Dedifferentiated amniotic fluid mesenchymal stem cell (primary cell): ENCODE measurements around the gene RCN1.
"Not testable (repeated sequence)": the region's sequence is repeated elsewhere in the genome, so short reads cannot be mapped to it uniquely, and the experiment has no call there.

Experiments used
- DNase-seq: peaks from one replicate; pipeline ENCODE4 v3.0.0-alpha.2; 2016; ENCODE audit errors: extremely low spot score

Gene RCN1

GRCh38 chr11:32079553-32079952 is 11.3 kb upstream of the RCN1 start:
- DNase-seq, result no peak

- no peak for DNase-seq
Measured at GRCh38 chr11:32080361-32080980, 10.4 kb upstream of the RCN1 start.

- DNase-seq, result no peak
Measured at GRCh38 chr11:32081129-32081641, 9.7 kb upstream of the RCN1 start.

DNA sequence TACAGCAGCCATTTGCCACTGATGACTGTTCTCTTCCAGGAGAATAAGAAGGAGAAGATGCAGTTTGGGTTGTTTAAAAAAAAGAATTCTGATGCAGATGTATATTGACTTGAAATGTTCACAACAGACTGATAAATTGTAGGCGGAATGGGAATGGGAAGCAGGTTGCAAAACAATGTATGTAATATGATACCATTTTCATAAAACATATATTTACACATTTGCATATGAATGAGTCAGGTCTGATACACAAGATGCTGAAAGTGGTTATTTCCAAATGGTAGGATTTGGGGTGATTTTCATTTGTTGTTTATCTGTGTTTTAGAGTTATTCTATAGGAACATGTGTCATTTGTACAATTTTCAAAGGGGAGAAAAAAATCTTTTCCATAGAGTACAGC is 9.0 kb upstream of the RCN1 start:
- no peak for DNase-seq

- no peak for DNase-seq
Measured at GRCh38 chr11:32082346-32082986, 8.4 kb upstream of the RCN1 start.

- peak; percentile 47 for DNase-seq
Measured at GRCh38 chr11:32087597-32087996, 3.3 kb upstream of the RCN1 start.

DNA sequence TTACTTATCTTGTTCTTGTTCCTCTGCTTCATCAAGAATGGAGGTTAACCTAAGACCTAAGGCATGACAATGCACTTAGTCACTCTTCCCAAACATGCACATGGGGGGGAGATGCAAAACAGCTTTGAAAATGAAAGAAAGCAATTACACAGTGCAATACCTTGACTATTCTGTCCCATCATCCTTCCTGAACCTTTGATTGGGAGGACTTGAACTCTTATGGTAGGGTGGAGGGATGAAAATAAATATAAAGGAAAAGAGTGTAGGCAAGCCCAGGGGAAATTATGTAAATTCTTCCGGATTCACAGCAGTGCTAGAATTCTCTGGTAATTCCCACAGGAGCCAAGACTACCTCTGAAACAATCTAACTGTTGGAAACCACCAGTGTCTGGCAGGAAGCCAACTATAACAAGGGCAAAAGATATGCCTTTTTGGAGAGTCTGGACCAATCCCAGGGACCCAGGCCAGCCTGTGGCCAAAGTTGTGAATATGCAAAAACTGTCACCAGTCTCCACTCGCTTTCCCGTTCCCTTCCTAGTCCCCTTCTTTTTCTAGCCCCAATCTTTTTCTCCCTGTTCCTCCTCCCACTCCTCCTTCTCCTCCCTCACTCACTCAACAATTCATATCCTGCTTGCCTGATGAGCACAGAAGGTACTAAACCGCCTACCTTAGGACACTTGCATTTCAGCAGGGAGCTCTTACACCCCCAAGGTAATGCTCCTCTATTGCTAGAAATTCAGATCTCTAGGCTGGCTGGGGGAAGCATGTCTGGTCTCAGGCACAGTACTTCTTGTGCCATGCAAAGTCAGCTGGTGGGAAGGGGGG is 2.5 kb upstream of the RCN1 start:
- DNase-seq, result peak; percentile 64

GRCh38 chr11:32092581-32093170 is 1.8 kb downstream of the RCN1 start:
- DNase-seq, result no peak

- no peak for DNase-seq
Measured at GRCh38 chr11:32094923-32095322, 4.0 kb downstream of the RCN1 start.

DNA sequence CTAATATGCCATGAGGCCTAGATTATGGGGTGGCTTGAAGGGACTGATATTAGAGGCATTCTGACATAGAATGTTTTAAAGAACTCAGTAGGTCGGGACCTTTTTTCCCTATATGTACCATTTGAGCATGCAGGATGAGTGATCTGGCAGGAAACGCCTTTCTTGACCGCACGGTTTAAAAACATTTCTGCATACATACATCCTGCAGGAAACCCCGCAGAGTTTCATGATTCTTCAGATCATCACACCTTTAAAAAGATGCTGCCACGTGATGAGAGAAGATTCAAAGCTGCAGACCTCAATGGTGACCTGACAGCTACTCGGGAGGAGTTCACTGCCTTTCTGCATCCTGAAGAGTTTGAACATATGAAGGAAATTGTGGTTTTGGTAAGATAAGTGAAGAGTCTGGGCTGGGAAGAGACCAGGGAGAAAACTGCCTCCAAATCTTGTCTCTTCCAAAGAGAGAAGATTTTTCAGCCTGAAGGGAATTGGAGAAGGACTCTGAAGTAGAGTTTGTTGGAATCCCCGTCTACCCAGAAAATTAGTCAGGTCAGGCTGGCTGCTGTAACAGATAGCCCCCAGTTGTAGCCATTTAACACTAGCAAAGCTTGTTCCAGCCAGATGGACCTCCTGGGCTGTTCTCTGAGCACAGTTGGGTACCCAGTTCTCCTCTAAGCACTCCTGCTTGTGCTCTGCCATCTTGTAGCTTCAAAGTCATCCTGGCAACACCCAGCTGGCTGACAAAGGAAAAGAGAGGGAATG is 7.4 kb downstream of the RCN1 start:
- DNase-seq, result no peak

DNA sequence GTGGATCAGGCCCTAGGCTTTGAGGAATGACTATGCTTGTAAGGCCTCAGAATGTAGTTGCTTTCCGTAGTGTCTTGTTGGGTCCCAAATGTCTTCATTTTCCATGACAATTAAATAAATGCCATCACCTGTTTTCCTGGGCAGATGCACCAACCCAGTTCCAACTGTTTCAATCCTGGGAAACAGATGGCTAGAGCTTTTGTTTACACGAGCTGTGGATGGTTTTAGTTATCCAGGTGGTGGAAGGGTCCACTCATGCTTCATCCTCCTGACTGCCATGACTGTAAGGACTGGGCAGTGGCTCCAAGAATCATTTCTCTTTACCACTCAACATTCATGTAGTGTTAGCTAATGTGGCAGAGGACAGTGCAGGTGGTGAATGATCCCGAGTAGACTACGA is 8.6 kb downstream of the RCN1 start:
- no peak for DNase-seq

DNA sequence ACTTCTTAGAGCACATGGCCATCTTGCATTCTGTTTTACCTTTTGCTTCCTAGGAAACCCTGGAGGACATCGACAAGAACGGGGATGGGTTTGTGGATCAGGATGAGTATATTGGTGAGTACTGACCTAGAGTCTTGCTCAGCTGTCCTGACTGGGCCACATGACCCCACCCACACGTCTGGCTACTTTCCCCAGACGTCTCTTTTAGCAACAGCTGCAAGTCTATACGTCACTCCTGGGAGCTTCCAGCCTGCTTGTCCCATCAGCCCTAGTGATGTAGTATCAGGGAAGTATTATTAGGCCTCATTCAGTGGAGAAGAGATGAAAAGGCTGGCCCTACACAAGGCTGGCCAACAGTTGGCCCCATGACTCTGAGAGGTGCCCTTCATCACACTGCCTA is 9.6 kb downstream of the RCN1 start:
- DNase-seq, result no peak

DNA sequence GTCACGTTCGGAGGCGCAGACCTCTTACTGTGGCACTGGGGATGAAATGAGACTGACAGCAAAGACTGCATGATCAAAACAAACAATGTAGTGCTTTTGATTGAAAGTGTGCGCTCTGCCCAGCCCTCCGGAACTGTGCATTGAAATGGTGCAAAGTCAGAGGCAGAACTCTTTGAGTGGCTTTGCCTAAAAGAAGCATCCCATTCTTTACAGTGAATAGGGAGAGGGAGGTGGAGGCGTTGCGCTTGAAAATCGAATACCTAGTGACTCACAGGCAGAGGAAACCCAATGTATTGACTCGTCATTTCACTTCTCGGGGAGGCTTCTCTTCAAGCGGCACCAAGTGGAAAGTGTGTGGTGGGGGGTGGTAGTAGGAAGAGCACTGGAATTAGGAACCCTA is 10.9 kb downstream of the RCN1 start:
- no peak for DNase-seq

GRCh38 chr11:32103121-32103719 is 12.3 kb downstream of the RCN1 start:
- DNase-seq, result not testable (repeated sequence)

- no peak for DNase-seq
Measured at GRCh38 chr11:32103941-32104340, 13.1 kb downstream of the RCN1 start.

GRCh38 chr11:32105871-32106560 is 15.1 kb downstream of the RCN1 start:
- no peak for DNase-seq

- DNase-seq, result no peak
Measured at GRCh38 chr11:32107647-32108046, 16.8 kb downstream of the RCN1 start.

GRCh38 chr11:32108576-32108975 is 17.7 kb downstream of the RCN1 start:
- no peak for DNase-seq

DNA sequence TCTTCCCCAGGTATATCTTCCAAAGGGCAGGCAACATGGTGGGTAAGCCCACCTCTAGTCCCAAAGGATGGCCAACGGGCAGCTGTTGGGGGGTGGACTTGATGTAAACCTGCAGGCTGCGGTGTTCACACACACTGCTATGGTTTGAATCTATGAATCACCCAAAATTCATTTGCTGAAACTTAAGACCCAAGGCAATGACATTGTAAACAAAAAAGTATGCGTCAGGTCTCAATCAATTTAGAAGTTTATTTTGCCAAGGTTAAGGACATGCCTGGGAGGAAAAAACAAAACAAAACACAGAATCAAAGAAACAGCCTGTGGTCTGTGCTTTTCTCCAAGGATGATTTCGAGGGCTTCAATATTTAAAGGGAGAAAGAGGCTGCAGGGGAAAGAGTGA is 18.3 kb downstream of the RCN1 start:
- peak; percentile 28 for DNase-seq

GRCh38 chr11:32109592-32109991 is 18.7 kb downstream of the RCN1 start:
- no peak for DNase-seq

- no peak for DNase-seq
Measured at GRCh38 chr11:32110795-32111194, 19.9 kb downstream of the RCN1 start.
